HCT116 (cell line): ENCODE results near the gene DNAAF8. TPM values are rescaled to one million over a fixed set of nuclear protein-coding genes. Genes with fewer than 3 reads are reported as not detected.

Experiments
- ATAC-seq: fragments of 200-7000 bp; cut with Tn5 transposase; 2 replicates; pipeline ENCODE4 v1.9.1; 2020; ENCODE audit warnings: mild to moderate bottlenecking, moderate library complexity
- BruUV-seq: library from RNA; stranded (reverse); fragments of 400-500 nt; replicated peaks from 2 replicates; lab custom pipeline; 2021; lab: Mats Ljungman, UMichigan
- CTCF ChIA-PET: fragments of 300-600 bp; sonication (Branson Sonifier 250); formaldehyde crosslinking; loops from one replicate; lab custom pipeline; 2021; ENCODE audit warnings: antibody characterized with exemption; lab: Charles Lee
- POLR2A ChIA-PET: fragments of 300-600, 350-600 bp; sonication (Branson Sonifier 250); formaldehyde crosslinking; loops from one replicate; lab custom pipeline; 2021; ENCODE audit warnings: antibody characterized with exemption; lab: Charles Lee
- RAD21 ChIA-PET, 2 experiments: fragments of 300-600 bp; sonication (Branson Sonifier 250); formaldehyde crosslinking; loops; one replicate each; lab custom pipeline; 2023; ENCODE audit warnings: low total read pairs in 2 of 2; ENCODE audit not compliant: uncharacterized antibody in 2 of 2, unreplicated experiment in 2 of 2, low non-redundant PET in 1 of 2; lab: Charles Lee
- DNase-seq: peaks from one replicate; pipeline ENCODE4 v3.0.0-alpha.2; 2010; ENCODE audit warnings: low read depth, low spot score
- H2AFZ ChIP-seq: fragments of 200-600 bp; shearing (Covaris generic), sonication (generic); 2 replicates; pipeline ENCODE4 v1.6.1; 2017; ENCODE audit warnings: low read depth, mixed run types, mixed read lengths, antibody characterized with exemption, low read length; ENCODE audit not compliant: poor library complexity, severe bottlenecking
- H3K27ac ChIP-seq: 2 replicates; pipeline ENCODE4 v1.5.1; 2012; ENCODE audit warnings: low read depth, low read length
- H3K27me3 ChIP-seq: fragments of 200-600 bp; sonication (generic); 2 replicates; pipeline ENCODE4 v1.6.1; 2016; ENCODE audit warnings: mixed run types, low read length, mixed read lengths; ENCODE audit not compliant: insufficient read depth
- H3K36me3 ChIP-seq, 2 experiments: fragments of 200-500 bp in 1 of 2; fragments of 200-600 bp in 1 of 2; sonication (Bioruptor generic) in 1 of 2; sonication (generic) in 1 of 2; 2 replicates each; pipeline versions ENCODE4 v1.5.1 to v1.6.1; 2014 to 2016; ENCODE audit warnings: low read length in 2 of 2, inconsistent platforms in 1 of 2, mixed read lengths in 1 of 2, mixed run types in 1 of 2; ENCODE audit not compliant: insufficient read depth in 2 of 2, control insufficient read depth in 1 of 2
- H3K4me1 ChIP-seq, 2 experiments: fragments of 200-600 bp in 1 of 2; sonication (generic) in 1 of 2; 2 replicates each; pipeline versions ENCODE4 v1.5.1 to v1.6.1; 2012 to 2017; ENCODE audit warnings: low read length in 2 of 2, inconsistent platforms in 1 of 2, mild to moderate bottlenecking in 1 of 2, mixed read lengths in 1 of 2, mixed run types in 1 of 2, moderate library complexity in 1 of 2; ENCODE audit not compliant: insufficient read depth in 2 of 2, control insufficient read depth in 1 of 2
- H3K4me2 ChIP-seq: fragments of 200-600 bp; sonication (generic); 2 replicates; pipeline ENCODE4 v1.6.1; 2017; ENCODE audit warnings: mixed run types, low read length, mixed read lengths
- H3K4me3 ChIP-seq, 2 experiments: fragments of 200-600 bp in 1 of 2; sonication (generic) in 1 of 2; replicated peaks in 1 of 2; 2 replicates each; pipeline ENCODE4 v1.5.1; 2011 to 2016; ENCODE audit warnings: low read length in 2 of 2, control low read depth in 1 of 2, low read depth in 1 of 2, mild to moderate bottlenecking in 1 of 2, mixed read lengths in 1 of 2, mixed run types in 1 of 2
- H3K79me2 ChIP-seq: fragments of 200-600 bp; sonication (generic); 2 replicates; pipeline ENCODE4 v1.6.1; 2017; ENCODE audit warnings: mild to moderate bottlenecking, mixed run types, low read length, moderate library complexity, mixed read lengths; ENCODE audit not compliant: insufficient read depth
- H3K9ac ChIP-seq: fragments of 200-600 bp; sonication (generic); 2 replicates; pipeline ENCODE4 v1.6.1; 2016; ENCODE audit warnings: low read length, mixed read lengths
- H3K9me2 ChIP-seq: fragments of 200-600 bp; sonication (generic), shearing (Covaris generic); 2 replicates; pipeline ENCODE4 v1.6.1; 2017; ENCODE audit warnings: mixed run types, mild to moderate bottlenecking, moderate library complexity; ENCODE audit not compliant: insufficient read depth
- H3K9me3 ChIP-seq, 2 experiments: fragments of 200-500 bp in 1 of 2; fragments of 200-600 bp in 1 of 2; sonication (Bioruptor generic) in 1 of 2; sonication (generic) in 1 of 2; 2 replicates each; pipeline ENCODE4 v1.6.1; 2014 to 2017; ENCODE audit warnings: low read length in 2 of 2, mixed read lengths in 2 of 2, inconsistent platforms in 1 of 2, low read depth in 1 of 2, mild to moderate bottlenecking in 1 of 2, mixed run types in 1 of 2, moderate library complexity in 1 of 2; ENCODE audit not compliant: control insufficient read depth in 1 of 2, insufficient read depth in 1 of 2
- H4K20me1 ChIP-seq: fragments of 200-600 bp; sonication (generic), shearing (Covaris generic); 2 replicates; pipeline ENCODE4 v1.6.1; 2017; ENCODE audit warnings: mixed run types, mild to moderate bottlenecking, moderate library complexity; ENCODE audit not compliant: insufficient read depth
- ATF3 ChIP-seq: IDR thresholded peaks from 2 replicates; pipeline ENCODE4 v1.6.1; 2012
- CBX3 ChIP-seq: IDR thresholded peaks from 2 replicates; pipeline ENCODE4 v1.6.1; 2012; ENCODE audit warnings: low read depth
- CEBPB ChIP-seq: IDR thresholded peaks from 2 replicates; pipeline ENCODE4 v1.6.1; 2012; ENCODE audit warnings: low read depth
- CTCF ChIP-seq, 3 experiments: fragments of 200-600 bp in 1 of 3; sonication (generic) in 1 of 3; IDR thresholded peaks in 2 of 3; conservative IDR thresholded peaks in 1 of 3; 2 replicates each; pipeline ENCODE4 v1.5.1; 2012 to 2017; ENCODE audit warnings: low read depth in 2 of 3, low read length in 2 of 3, antibody characterized with exemption in 1 of 3, borderline replicate concordance in 1 of 3, control low read depth in 1 of 3, mild to moderate bottlenecking in 1 of 3, mixed read lengths in 1 of 3, mixed run types in 1 of 3, moderate library complexity in 1 of 3; ENCODE audit not compliant: insufficient read depth in 1 of 3
- EGR1 ChIP-seq: IDR thresholded peaks from 2 replicates; pipeline ENCODE4 v1.6.1; 2012; ENCODE audit warnings: low read depth
- JUND ChIP-seq: IDR thresholded peaks from 2 replicates; pipeline ENCODE4 v1.6.1; 2012
- MAX ChIP-seq: IDR thresholded peaks from 2 replicates; pipeline ENCODE4 v1.6.1; 2012
- SP1 ChIP-seq: IDR thresholded peaks from 2 replicates; pipeline ENCODE4 v1.6.1; 2012; ENCODE audit warnings: low read depth
- SRF ChIP-seq: IDR thresholded peaks from 2 replicates; pipeline ENCODE4 v1.6.1; 2012; ENCODE audit warnings: low read depth
- intact Hi-C: fragments of 100-400 bp; cut with micrococcal nuclease; formaldehyde crosslinking; loops from 2 replicates; pipeline ENCODE4 v1.10.0; 2022
- total RNA-seq: library from RNA; stranded (reverse); gene quantifications from one replicate; pipeline ENCODE4 v1.2.1, GENCODE V29; 2021; ENCODE audit not compliant: unreplicated experiment

DNAAF8 gene
- total RNA-seq, 1 experiment from 2014 or later: 1.0 TPM

- RAD21 ChIA-PET: no interaction called here
- Histone ChIP-seq H4K20me1 (no peaks in the 10 kb centered on the region), H3K9ac (no peak overlapping the region), H3K9me3 (no peaks in the 10 kb centered on the region), H3K27me3 (no peaks in the 10 kb centered on the region), H3K36me3 (peaks cover 0 to 7% of the 10 kb centered on the region in 2 experiments; a peak in 1 of 4 replicates), H3K79me2 (no peaks in the 10 kb centered on the region), H2AFZ (no peak overlapping the region), H3K4me3 (no peak overlapping the region), H3K4me2 (no peak overlapping the region), H3K4me1 (peaks cover 0 to 1% of the 10 kb centered on the region in 2 experiments; a peak in 1 of 4 replicates), H3K9me2 (no peaks in the 10 kb centered on the region), H3K27ac (no peak overlapping the region)
- ATAC-seq (no peak), DNase-seq (no peak)
- TF ChIP-seq MAX (no peak), CTCF (IDR thresholded peaks at IDR 0.05 in 2 of 3, conservative IDR thresholded peaks at IDR 0.05 in 1 of 3; ENCODE audit: borderline replicate concordance in 1 of 3, insufficient read depth in 1 of 3, low read depth in 2 of 3, low read length in 2 of 3) (no peak), SRF (no peak), ATF3 (no peak)
- intact Hi-C loops: no loop called here
- CTCF ChIA-PET: no interaction called here
- no TSS peak for BruUV-seq
- POLR2A ChIA-PET: no interaction called here
Measured at GRCh38 chr16:4687416-4687815, 46.9 kb upstream of the DNAAF8 start.

GRCh38 chr16:4687946-4688673 is 46.2 kb upstream of the DNAAF8 start:
- ATAC-seq: no peak
- TF ChIP-seq SP1 (no peak), CBX3 (no peak), JUND (no peak), ATF3 (no peak), CEBPB (no peak), EGR1 (no peak)
- TF ChIP-seq, all 23 proteins: peak for 0
- H3K4me2 ChIP-seq: no peak overlapping the region
- ChIA-PET POLR2A (no interaction called here), CTCF (no interaction called here), RAD21 (no interaction called here)
- no peaks in the 10 kb centered on the region for H3K27me3 ChIP-seq
- no TSS peak for BruUV-seq
- DNase-seq: no peak
- no peak overlapping the region for H2AFZ ChIP-seq
- intact Hi-C loops: no loop called here
- no peaks in the 10 kb centered on the region for H3K9me2 ChIP-seq
- H3K4me3 ChIP-seq: no peak overlapping the region
- peaks cover 7 to 8% of the 10 kb centered on the region in 2 experiments; a peak in 2 of 4 replicates for H3K4me1 ChIP-seq
- no peaks in the 10 kb centered on the region for H3K79me2 ChIP-seq
- H3K9ac ChIP-seq: no peak overlapping the region
- no peak overlapping the region for H3K27ac ChIP-seq
- peaks cover 0 to 7% of the 10 kb centered on the region in 2 experiments; a peak in 1 of 4 replicates for H3K36me3 ChIP-seq
- no peaks in the 10 kb centered on the region for H4K20me1 ChIP-seq
- H3K9me3 ChIP-seq: no peaks in the 10 kb centered on the region
